Measurements from ENCODE around the gene PEF1.

The PEF1 gene

DNA sequence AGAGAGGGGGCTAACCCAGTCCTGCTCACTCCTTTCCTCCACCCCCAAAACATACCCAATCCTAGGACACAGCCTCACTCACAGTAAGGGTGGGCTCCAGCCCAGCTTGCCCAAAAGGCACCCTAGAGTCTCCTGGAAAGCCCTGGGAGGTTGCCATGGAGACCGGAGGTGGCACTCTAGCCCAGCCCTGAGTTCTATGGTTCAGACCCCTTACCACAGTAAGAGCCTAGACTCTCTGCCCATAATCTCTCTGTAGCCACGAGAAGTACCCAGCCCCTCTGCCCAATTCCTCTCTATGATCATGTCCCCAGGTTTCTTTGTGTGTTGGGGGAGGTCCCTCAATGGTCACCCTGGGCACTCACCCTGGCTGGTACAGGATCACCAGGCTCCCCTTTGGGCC is 44.7 kb upstream of the PEF1 start:
- no peak for DNase-seq (ENCODE audit: extremely low read depth, low read depth)
- no peak for TF ChIP-seq CTCF (IDR thresholded peaks at IDR 0.05; ENCODE audit: low read depth, low read length, missing control alignments)
- no peak overlapping the region for H3K4me3 ChIP-seq (replicated peaks; ENCODE audit: low read depth, low read length)

DNA sequence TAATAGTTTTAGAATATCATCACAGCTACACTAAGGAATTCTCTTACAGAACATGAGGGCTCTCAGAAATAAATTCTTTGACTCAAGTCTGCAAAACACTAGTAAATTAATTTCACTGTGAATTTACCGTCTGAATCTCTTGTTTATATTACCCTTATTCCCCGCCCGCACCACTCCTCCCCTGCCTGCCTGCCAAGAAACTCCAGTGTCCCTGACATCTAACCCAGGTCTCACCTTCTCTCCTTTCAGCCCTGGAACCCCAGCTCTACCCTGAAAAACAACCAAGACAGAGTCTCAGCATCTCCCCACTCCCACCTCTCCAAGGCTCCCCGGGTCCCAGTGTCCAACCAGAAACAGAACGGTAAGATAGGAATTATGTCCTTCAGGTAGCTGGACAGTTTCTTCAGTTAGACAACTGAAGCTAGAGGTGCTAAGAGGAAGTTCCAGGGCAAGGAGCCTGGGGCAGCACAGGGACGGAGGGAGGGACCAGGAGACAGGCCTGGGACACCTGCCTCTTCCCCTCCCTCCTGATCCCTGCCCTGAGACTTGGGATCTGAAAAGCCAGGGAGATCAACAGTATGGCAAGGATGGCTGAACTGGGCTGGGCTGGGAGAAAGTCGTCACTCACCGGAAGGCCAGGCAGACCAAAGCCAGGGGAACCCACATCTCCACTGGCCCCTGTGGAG is 43.7 kb upstream of the PEF1 start:
- no peak for DNase-seq (ENCODE audit: extremely low read depth, low read depth)
- no peak overlapping the region for H3K4me3 ChIP-seq (replicated peaks; ENCODE audit: low read depth, low read length)
- no peak for TF ChIP-seq CTCF (IDR thresholded peaks at IDR 0.05; ENCODE audit: low read depth, low read length, missing control alignments)

- TF ChIP-seq CTCF (IDR thresholded peaks at IDR 0.05; ENCODE audit: low read depth, low read length, missing control alignments): no peak
- H3K4me3 ChIP-seq (replicated peaks; ENCODE audit: low read depth, low read length): no peak overlapping the region
- no peak for DNase-seq (ENCODE audit: extremely low read depth, low read depth)
These were observed 42.9 kb upstream of the PEF1 start for GRCh38 chr1:31687601-31688000.

- H3K4me3 ChIP-seq (replicated peaks; ENCODE audit: low read depth, low read length): no peak overlapping the region
- no peak for TF ChIP-seq CTCF (IDR thresholded peaks at IDR 0.05; ENCODE audit: low read depth, low read length, missing control alignments)
- DNase-seq (ENCODE audit: extremely low read depth, low read depth): no peak
These were observed 41.1 kb upstream of the PEF1 start for GRCh38 chr1:31685795-31686194.

DNA sequence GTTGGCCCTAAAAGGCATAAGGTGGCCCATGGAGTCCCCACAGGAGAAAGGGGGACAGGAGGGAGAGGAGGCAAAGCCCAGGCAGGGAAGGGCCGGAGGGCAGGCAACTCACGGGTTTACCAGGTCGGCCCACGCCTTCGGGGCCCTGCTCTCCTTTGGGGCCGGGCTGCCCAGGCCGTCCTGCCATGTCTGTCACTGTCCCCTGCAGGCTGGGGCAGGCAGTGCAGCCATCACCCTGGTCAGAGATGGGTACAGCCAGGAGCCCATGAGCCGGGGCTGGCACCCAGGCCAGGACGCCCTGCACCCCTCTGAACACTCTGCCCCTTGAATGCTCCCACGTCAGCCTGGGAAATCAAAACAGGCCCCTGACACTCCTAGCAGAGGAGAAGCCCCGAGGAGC is 39.3 kb upstream of the PEF1 start:
- TF ChIP-seq CTCF (IDR thresholded peaks at IDR 0.05; ENCODE audit: low read depth, low read length, missing control alignments): peak; percentile 40
- H3K4me3 ChIP-seq (replicated peaks; ENCODE audit: low read depth, low read length): no peak overlapping the region
- no peak for DNase-seq (ENCODE audit: extremely low read depth, low read depth)

DNA sequence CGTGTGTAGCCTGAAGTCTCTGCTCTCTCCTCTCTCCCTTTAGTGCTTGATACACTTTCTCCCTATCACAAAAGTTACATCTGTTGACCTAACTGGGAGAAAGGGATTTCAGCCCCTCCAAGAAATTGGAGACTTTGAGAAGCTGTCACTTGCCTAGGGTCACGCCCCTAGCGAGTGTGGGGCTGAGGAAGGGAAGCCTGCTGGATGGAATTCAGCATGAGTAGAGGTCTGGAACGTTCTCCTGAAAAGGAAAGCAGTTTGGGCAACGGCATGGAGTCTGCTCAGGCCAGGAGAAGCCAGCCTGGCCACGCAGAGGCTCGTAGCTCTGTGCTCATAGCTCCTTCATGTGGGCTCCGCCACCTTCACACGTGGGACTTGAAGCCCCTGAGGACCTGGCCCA is 36.7 kb upstream of the PEF1 start:
- TF ChIP-seq CTCF (IDR thresholded peaks at IDR 0.05; ENCODE audit: low read depth, low read length, missing control alignments): no peak
- no peak for DNase-seq (ENCODE audit: extremely low read depth, low read depth)
- no peak overlapping the region for H3K4me3 ChIP-seq (replicated peaks; ENCODE audit: low read depth, low read length)

- TF ChIP-seq CTCF (IDR thresholded peaks at IDR 0.05; ENCODE audit: low read depth, low read length, missing control alignments): no peak
- no peak for DNase-seq (ENCODE audit: extremely low read depth, low read depth)
These were observed 35.1 kb upstream of the PEF1 start for GRCh38 chr1:31679676-31680230.

More at GRCh38 chr1:31679676-31680230, 35.1 kb upstream of the PEF1 start:
- no peak overlapping the region for H3K4me3 ChIP-seq (replicated peaks; ENCODE audit: low read depth, low read length)
